Erythroblast (primary cell): ENCODE results near the gene AGAP2.

ENCODE experiments used
- GATA1 ChIP-seq: IDR thresholded peaks from 2 replicates; pipeline ENCODE4 v1.6.1; 2011; ENCODE audit warnings: low read depth, mild to moderate bottlenecking, control low read depth, low read length, moderate library complexity
- POLR2A ChIP-seq: IDR thresholded peaks from 2 replicates; pipeline ENCODE4 v1.6.1; 2011; ENCODE audit warnings: mild to moderate bottlenecking, low read length

- TF ChIP-seq POLR2A (no peak), GATA1 (no peak)
Observed at GRCh38 chr12:57717131-57717530, 21.4 kb downstream of the AGAP2 start.
